A172 (cell line): ENCODE results near the gene FGD3. TPM values are rescaled to one million over a fixed set of nuclear protein-coding genes. Genes with fewer than 3 reads are reported as not detected.

Experiments
- DNase-seq: peaks from one replicate; pipeline ENCODE4 v3.0.0-alpha.2; 2015; ENCODE audit warnings: low spot score
- total RNA-seq: library from RNA; depleted of rRNA; stranded (reverse); fragments of >200 nt; shearing (Covaris generic); gene quantifications from 2 replicates; pipeline ENCODE4 v1.2.3, GENCODE V29; 2014

Gene FGD3
- total RNA-seq, 1 experiment from 2014 or later, result 0.10 TPM

- DNase-seq, result no peak
These were observed 105.6 kb downstream of the FGD3 start for GRCh38 chr9:93052791-93053540.

- DNase-seq, result no peak
These were observed 106.5 kb downstream of the FGD3 start for GRCh38 chr9:93053781-93054331.

GRCh38 chr9:93054758-93055704, 107.7 kb downstream of the FGD3 start:
- DNase-seq, result no peak

- DNase-seq, result no peak
These were observed 109.8 kb downstream of the FGD3 start for GRCh38 chr9:93057042-93057702.

GRCh38 chr9:93057703-93058354, 110.5 kb downstream of the FGD3 start:
- DNase-seq, result no peak

GRCh38 chr9:93058355-93059010, 111.2 kb downstream of the FGD3 start, which contains the start of gene SUSD3:
TSS of gene SUSD3 (plus strand) at chr9:93058701. CDS start at chr9:93058743, 42 bp downstream.
- no peak for DNase-seq

- DNase-seq, result no peak
These were observed 111.8 kb downstream of the FGD3 start for GRCh38 chr9:93059011-93059714.

DNA sequence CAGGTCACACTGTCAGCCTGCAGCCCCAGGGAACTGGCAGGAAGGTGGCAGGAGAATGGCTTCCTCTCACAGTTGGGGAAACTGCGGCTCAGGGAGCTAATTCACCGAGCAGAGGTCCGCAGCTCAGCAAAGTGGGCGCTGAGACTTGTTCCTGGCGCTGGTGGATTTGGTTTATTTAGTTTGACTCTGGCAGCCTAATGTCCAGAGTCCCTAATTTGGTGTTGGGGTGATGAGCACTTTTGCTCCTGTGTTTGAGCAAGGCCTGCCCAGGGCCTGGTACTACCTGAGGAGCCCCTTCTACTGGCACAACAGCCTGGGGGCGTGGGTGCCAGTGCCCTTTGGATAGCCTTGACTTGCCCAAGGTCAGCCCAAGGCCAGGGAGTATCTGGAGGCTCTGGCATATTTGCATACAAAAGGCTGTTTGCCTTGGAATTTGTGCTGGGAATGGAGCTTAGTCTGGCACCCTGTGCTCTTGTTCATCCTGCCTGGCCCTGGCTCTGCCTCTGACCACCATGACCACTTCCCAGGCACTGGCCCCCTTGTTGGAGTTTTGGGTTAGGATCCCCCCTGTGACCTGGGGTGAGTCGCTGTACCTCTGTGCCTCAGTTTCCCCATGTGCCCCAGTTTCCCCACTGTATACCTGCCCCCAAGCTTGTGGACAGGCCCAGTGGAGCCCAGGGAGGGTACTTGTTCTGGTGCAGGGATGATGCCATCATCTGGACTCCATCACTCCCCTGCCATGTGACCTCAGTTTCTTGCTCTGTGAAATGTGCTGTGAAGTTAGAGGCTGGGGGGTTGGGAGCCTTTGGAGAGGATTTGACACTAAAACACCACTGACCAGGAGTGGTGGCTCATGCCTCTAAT, 112.6 kb downstream of the FGD3 start:
- no peak for DNase-seq

GRCh38 chr9:93060746-93061259, 113.5 kb downstream of the FGD3 start:
- peak; percentile 78 for DNase-seq

- no peak for DNase-seq
These were observed 114.0 kb downstream of the FGD3 start for GRCh38 chr9:93061260-93061751.

DNA sequence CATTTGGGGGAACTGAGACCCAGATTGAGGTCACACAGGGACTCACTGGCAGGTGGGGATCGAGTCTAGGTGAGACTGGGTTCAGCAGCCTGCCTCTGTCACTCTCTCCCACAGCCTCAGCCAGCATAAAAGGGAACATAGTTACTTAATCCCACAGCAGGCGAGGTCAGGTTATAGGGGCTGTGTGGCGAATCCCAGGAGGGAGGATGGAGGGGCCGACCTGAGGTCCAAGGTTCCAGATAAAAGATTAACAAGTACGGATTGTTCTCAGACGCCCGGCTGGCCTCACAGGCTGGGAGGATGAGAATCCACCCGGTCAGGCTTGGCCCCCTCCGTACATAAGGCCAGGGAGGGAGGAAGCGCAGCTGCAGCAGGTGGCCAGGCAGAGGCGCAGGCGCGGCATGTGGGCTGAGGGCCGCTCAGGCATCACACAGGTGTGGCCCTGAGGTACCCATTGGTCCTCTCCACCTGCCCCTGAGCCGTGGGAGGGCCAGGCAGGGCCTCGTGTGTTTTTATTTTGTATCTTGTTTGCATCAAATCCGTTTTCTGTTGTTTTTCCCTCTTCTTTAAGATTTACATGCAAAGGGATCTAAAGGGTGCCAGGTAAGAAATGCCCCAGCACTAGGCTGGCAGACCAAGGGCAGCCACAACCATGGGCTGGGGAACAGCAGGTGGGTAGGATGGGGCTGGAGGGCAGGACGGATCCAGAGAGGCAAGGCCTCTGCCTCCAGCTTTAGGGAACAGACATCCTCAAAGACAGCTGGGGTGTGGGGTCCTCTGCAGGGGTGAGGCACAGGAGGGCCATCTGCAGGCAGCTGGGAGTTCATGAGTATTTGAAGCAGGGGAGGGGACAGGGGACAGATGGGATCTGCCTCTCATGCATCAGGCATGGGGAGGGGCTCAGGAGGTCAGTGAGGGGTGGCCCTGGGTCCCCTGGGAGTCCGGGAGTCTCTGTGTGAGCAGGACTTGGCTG, 114.8 kb downstream of the FGD3 start:
- DNase-seq, result no peak

- peak; percentile 63 for DNase-seq
These were observed 117.2 kb downstream of the FGD3 start for GRCh38 chr9:93064392-93065134.

GRCh38 chr9:93065135-93065720, 117.9 kb downstream of the FGD3 start:
- no peak for DNase-seq

GRCh38 chr9:93066978-93067603, 119.8 kb downstream of the FGD3 start:
- no peak for DNase-seq

DNA sequence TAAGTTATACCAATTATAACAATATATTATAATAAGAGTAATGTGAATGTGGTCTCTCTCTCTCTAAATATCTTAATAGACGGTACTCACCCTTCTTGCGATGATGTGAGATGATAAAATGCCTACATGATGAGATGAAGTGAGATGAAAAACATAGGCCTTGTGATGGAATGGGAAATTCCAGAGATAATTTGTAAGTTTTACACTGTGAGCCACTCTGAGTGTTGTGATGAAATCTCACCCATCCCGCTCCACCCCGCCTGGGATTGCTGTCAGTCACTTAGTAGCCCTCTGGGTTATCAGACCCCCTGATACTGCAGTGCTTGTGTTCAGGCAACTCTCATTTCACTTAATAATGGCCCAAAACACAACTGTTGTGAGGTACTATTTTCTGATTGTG, 121.6 kb downstream of the FGD3 start:
- DNase-seq, result no peak

- peak; percentile 28 for DNase-seq
These were observed 124.1 kb downstream of the FGD3 start for GRCh38 chr9:93071464-93071863.
